Measurements from ENCODE around the gene CDH19.

Gene CDH19

DNA sequence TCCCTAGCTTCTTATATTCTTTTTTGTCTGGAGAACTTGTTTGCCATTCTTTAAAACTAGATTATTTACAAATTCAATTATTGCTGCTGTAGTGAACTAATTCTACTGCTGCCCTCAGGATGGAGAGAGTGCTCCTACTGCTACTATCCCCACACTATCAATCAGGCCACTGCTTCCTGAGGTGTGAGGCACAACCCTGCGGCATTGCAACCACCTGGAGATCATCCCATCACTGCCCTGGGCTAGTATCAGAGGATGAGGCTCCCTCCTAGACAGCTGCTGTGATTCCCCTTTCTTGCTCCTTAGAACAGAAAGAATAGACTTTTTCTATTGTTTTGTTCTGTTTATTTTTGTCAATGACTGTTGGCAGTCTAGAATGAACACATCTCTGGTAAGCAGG lies 146.6 kb downstream of the CDH19 start:
- DNase-seq (ENCODE audit: low spot score), result no peak
